ENCODE data around the gene VSTM5.
"Not testable (repeated sequence)": the region's sequence is repeated elsewhere in the genome, so short reads cannot be mapped to it uniquely, and the experiment has no call there.

Gene VSTM5

GRCh38 chr11:93850594-93851018 is at the start of gene VSTM5:
TSS of gene VSTM5 (minus strand) at chr11:93850618. CDS start at chr11:93850502, 116 bp downstream.
- DNase-seq, result no peak

GRCh38 chr11:93895106-93895862 is 44.9 kb upstream of the VSTM5 start:
- no peak for DNase-seq

GRCh38 chr11:93890391-93891051 is 40.1 kb upstream of the VSTM5 start:
- no peak for DNase-seq

- no peak for DNase-seq
These were observed 36.7 kb upstream of the VSTM5 start for GRCh38 chr11:93887111-93887510.

GRCh38 chr11:93879114-93879513 is 28.7 kb upstream of the VSTM5 start:
- not testable (repeated sequence) for DNase-seq

- no peak for DNase-seq
These were observed 25.2 kb upstream of the VSTM5 start for GRCh38 chr11:93875637-93876036.

- DNase-seq, result no peak
These were observed 21.1 kb upstream of the VSTM5 start for GRCh38 chr11:93871526-93871925.

GRCh38 chr11:93870616-93871015 is 20.2 kb upstream of the VSTM5 start:
- DNase-seq, result no peak

- DNase-seq, result no peak
These were observed 19.4 kb upstream of the VSTM5 start for GRCh38 chr11:93869830-93870229.

GRCh38 chr11:93868404-93868803 is 18.0 kb upstream of the VSTM5 start:
- DNase-seq, result not testable (repeated sequence)

GRCh38 chr11:93861808-93862207 is 11.4 kb upstream of the VSTM5 start:
- DNase-seq, result no peak

- DNase-seq, result no peak
These were observed 7.8 kb upstream of the VSTM5 start for GRCh38 chr11:93858121-93858775.

- DNase-seq, result no peak
These were observed 7.1 kb upstream of the VSTM5 start for GRCh38 chr11:93857413-93858120.

GRCh38 chr11:93852242-93852641 is 1.8 kb upstream of the VSTM5 start:
- DNase-seq, result no peak

- peak; percentile 67 for DNase-seq
These were observed 446 bp downstream of the VSTM5 start for GRCh38 chr11:93849751-93850593.

GRCh38 chr11:93849201-93849600 is 1.2 kb downstream of the VSTM5 start:
- DNase-seq, result no peak

GRCh38 chr11:93846411-93846810 is 4.0 kb downstream of the VSTM5 start:
- no peak for DNase-seq

GRCh38 chr11:93845181-93846092 is 5.0 kb downstream of the VSTM5 start:
- DNase-seq, result no peak

GRCh38 chr11:93844568-93844967 is 5.8 kb downstream of the VSTM5 start:
- DNase-seq, result no peak

GRCh38 chr11:93843906-93844305 is 6.5 kb downstream of the VSTM5 start:
- no peak for DNase-seq

- no peak for DNase-seq
These were observed 8.0 kb downstream of the VSTM5 start for GRCh38 chr11:93842461-93842860.
